ENCODE results near the gene IPO4. TPM values are rescaled to one million over a fixed set of nuclear protein-coding genes. Genes with fewer than 3 reads are reported as not detected.

The IPO4 gene
- total and polyA plus RNA-seq, 2 of the 13 experiments (the other 11 are each of a cell fraction or from before 2014, with no cell fraction given), result 39.0 to 179 TPM

DNA sequence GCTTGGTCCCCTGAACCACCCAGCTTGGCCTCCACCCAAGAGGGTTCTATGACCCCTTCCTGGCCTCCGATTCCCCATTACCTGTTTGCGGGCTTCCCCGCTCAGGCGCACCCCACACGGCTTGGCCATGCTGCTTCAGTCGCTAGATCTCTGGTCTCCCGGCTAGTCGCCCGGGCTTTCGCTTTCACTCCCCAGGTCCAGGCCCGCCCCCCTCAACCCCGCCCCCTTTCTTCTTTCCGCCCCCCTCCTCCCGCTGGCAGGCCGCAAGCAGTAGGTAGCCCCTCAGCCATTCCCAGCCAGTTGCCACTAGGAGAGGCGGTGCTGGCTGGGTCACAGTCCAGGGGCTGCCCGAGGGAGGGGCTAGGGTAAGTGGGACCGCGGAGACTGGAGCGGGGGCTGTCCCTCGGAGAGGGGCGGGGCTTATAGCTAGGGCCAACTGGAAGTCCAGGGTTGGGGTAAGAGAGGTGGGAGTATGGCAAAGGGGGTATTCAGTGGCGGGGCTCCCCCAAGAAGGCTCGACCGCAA is 42.1 kb downstream of the IPO4 start, which contains the start of gene PSME2 (continued):
- TF ChIP-seq HOXA3 (CRISPR knock-in tag; IDR thresholded peaks at IDR 0.05) (peak; percentile 73; the same call in 1 of the 2 replicates), ZNF605 (CRISPR knock-in tag; IDR thresholded peaks at IDR 0.05) (no peak), ZNF552 (CRISPR knock-in tag; IDR thresholded peaks at IDR 0.05; ENCODE audit: borderline replicate concordance) (no peak), IRF2 (CRISPR knock-in tag; IDR thresholded peaks at IDR 0.05) (peak; percentile 99), ASH2L (IDR thresholded peaks at IDR 0.05; ENCODE audit: insufficient read length, low read depth, low read length) (peak; percentile 71), ZNF598 (CRISPR knock-in tag; IDR thresholded peaks at IDR 0.05; ENCODE audit: borderline replicate concordance) (peak; percentile 82), ZNF30 (CRISPR knock-in tag; IDR thresholded peaks at IDR 0.05) (no peak), ZNF558 (CRISPR knock-in tag; IDR thresholded peaks at IDR 0.05; ENCODE audit: borderline replicate concordance) (no peak), ZNF782 (CRISPR knock-in tag; IDR thresholded peaks at IDR 0.05; ENCODE audit: borderline replicate concordance) (no peak), FOXA1 (IDR thresholded peaks at IDR 0.05) (no peak), FOXA1 (CRISPR knock-in tag; IDR thresholded peaks at IDR 0.05) (no peak), SRF (IDR thresholded peaks at IDR 0.05; ENCODE audit: low read depth, low read length) (no peak), MEIS1 (CRISPR knock-in tag; IDR thresholded peaks at IDR 0.05; ENCODE audit: borderline replicate concordance) (no peak), GATAD2A (CRISPR knock-in tag; IDR thresholded peaks at IDR 0.05) (peak; percentile 59; the same call in 1 of the 2 replicates), HCFC1 (IDR thresholded peaks at IDR 0.05; ENCODE audit: low read depth, low read length) (no peak), CAMTA2 (CRISPR knock-in tag; IDR thresholded peaks at IDR 0.05; ENCODE audit: borderline replicate concordance) (peak; percentile 10; the same call in 1 of the 2 replicates)
- TF ChIP-seq, protein P1, sequence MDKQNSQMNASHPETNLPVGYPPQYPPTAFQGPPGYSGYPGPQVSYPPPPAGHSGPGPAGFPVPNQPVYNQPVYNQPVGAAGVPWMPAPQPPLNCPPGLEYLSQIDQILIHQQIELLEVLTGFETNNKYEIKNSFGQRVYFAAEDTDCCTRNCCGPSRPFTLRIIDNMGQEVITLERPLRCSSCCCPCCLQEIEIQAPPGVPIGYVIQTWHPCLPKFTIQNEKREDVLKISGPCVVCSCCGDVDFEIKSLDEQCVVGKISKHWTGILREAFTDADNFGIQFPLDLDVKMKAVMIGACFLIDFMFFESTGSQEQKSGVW (CRISPR knock-in tag; IDR thresholded peaks at IDR 0.05; ENCODE audit: borderline replicate concordance), result no peak
- TF ChIP-seq, protein P2, sequence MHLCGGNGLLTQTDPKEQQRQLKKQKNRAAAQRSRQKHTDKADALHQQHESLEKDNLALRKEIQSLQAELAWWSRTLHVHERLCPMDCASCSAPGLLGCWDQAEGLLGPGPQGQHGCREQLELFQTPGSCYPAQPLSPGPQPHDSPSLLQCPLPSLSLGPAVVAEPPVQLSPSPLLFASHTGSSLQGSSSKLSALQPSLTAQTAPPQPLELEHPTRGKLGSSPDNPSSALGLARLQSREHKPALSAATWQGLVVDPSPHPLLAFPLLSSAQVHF (CRISPR knock-in tag; IDR thresholded peaks at IDR 0.05), result no peak
- TF ChIP-seq, protein P3, sequence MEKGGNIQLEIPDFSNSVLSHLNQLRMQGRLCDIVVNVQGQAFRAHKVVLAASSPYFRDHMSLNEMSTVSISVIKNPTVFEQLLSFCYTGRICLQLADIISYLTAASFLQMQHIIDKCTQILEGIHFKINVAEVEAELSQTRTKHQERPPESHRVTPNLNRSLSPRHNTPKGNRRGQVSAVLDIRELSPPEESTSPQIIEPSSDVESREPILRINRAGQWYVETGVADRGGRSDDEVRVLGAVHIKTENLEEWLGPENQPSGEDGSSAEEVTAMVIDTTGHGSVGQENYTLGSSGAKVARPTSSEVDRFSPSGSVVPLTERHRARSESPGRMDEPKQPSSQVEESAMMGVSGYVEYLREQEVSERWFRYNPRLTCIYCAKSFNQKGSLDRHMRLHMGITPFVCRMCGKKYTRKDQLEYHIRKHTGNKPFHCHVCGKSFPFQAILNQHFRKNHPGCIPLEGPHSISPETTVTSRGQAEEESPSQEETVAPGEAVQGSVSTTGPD (CRISPR knock-in tag; IDR thresholded peaks at IDR 0.05), result peak; percentile 81; the same call in 1 of the 2 replicates
- TF ChIP-seq, protein P4, sequence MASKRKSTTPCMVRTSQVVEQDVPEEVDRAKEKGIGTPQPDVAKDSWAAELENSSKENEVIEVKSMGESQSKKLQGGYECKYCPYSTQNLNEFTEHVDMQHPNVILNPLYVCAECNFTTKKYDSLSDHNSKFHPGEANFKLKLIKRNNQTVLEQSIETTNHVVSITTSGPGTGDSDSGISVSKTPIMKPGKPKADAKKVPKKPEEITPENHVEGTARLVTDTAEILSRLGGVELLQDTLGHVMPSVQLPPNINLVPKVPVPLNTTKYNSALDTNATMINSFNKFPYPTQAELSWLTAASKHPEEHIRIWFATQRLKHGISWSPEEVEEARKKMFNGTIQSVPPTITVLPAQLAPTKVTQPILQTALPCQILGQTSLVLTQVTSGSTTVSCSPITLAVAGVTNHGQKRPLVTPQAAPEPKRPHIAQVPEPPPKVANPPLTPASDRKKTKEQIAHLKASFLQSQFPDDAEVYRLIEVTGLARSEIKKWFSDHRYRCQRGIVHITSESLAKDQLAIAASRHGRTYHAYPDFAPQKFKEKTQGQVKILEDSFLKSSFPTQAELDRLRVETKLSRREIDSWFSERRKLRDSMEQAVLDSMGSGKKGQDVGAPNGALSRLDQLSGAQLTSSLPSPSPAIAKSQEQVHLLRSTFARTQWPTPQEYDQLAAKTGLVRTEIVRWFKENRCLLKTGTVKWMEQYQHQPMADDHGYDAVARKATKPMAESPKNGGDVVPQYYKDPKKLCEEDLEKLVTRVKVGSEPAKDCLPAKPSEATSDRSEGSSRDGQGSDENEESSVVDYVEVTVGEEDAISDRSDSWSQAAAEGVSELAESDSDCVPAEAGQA (IDR thresholded peaks at IDR 0.05; ENCODE audit: low read depth), result peak; percentile 2; the same call in 1 of the 2 replicates
- TF ChIP-seq, protein P4 (CRISPR knock-in tag; IDR thresholded peaks at IDR 0.05; ENCODE audit: borderline replicate concordance), result no peak

Measured in HepG2 (cell line).